HCT116 (cell line): ENCODE measurements around the gene LRRFIP2. TPM values are rescaled to one million over a fixed set of nuclear protein-coding genes. Genes with fewer than 3 reads are reported as not detected.

Source experiments
- ATAC-seq: fragments of 200-7000 bp; cut with Tn5 transposase; 2 replicates; pipeline ENCODE4 v1.9.1; 2020; ENCODE audit warnings: mild to moderate bottlenecking, moderate library complexity
- BruUV-seq: library from RNA; stranded (reverse); fragments of 400-500 nt; replicated peaks from 2 replicates; lab custom pipeline; 2021; lab: Mats Ljungman, UMichigan
- CTCF ChIA-PET: fragments of 300-600 bp; sonication (Branson Sonifier 250); formaldehyde crosslinking; loops from one replicate; lab custom pipeline; 2021; ENCODE audit warnings: antibody characterized with exemption; lab: Charles Lee
- POLR2A ChIA-PET: fragments of 300-600, 350-600 bp; sonication (Branson Sonifier 250); formaldehyde crosslinking; loops from one replicate; lab custom pipeline; 2021; ENCODE audit warnings: antibody characterized with exemption; lab: Charles Lee
- RAD21 ChIA-PET, 2 experiments: fragments of 300-600 bp; sonication (Branson Sonifier 250); formaldehyde crosslinking; loops; one replicate each; lab custom pipeline; 2023; ENCODE audit warnings: low total read pairs in 2 of 2; ENCODE audit not compliant: uncharacterized antibody in 2 of 2, unreplicated experiment in 2 of 2, low non-redundant PET in 1 of 2; lab: Charles Lee
- DNase-seq: peaks from one replicate; pipeline ENCODE4 v3.0.0-alpha.2; 2010; ENCODE audit warnings: low read depth, low spot score
- H2AFZ ChIP-seq: fragments of 200-600 bp; shearing (Covaris generic), sonication (generic); 2 replicates; pipeline ENCODE4 v1.6.1; 2017; ENCODE audit warnings: low read depth, mixed run types, mixed read lengths, antibody characterized with exemption, low read length; ENCODE audit not compliant: poor library complexity, severe bottlenecking
- H3K27ac ChIP-seq: 2 replicates; pipeline ENCODE4 v1.5.1; 2012; ENCODE audit warnings: low read depth, low read length
- H3K27me3 ChIP-seq: fragments of 200-600 bp; sonication (generic); 2 replicates; pipeline ENCODE4 v1.6.1; 2016; ENCODE audit warnings: mixed run types, low read length, mixed read lengths; ENCODE audit not compliant: insufficient read depth
- H3K36me3 ChIP-seq, 2 experiments: fragments of 200-500 bp in 1 of 2; fragments of 200-600 bp in 1 of 2; sonication (Bioruptor generic) in 1 of 2; sonication (generic) in 1 of 2; 2 replicates each; pipeline versions ENCODE4 v1.5.1 to v1.6.1; 2014 to 2016; ENCODE audit warnings: low read length in 2 of 2, inconsistent platforms in 1 of 2, mixed read lengths in 1 of 2, mixed run types in 1 of 2; ENCODE audit not compliant: insufficient read depth in 2 of 2, control insufficient read depth in 1 of 2
- H3K4me1 ChIP-seq, 2 experiments: fragments of 200-600 bp in 1 of 2; sonication (generic) in 1 of 2; 2 replicates each; pipeline versions ENCODE4 v1.5.1 to v1.6.1; 2012 to 2017; ENCODE audit warnings: low read length in 2 of 2, inconsistent platforms in 1 of 2, mild to moderate bottlenecking in 1 of 2, mixed read lengths in 1 of 2, mixed run types in 1 of 2, moderate library complexity in 1 of 2; ENCODE audit not compliant: insufficient read depth in 2 of 2, control insufficient read depth in 1 of 2
- H3K4me2 ChIP-seq: fragments of 200-600 bp; sonication (generic); 2 replicates; pipeline ENCODE4 v1.6.1; 2017; ENCODE audit warnings: mixed run types, low read length, mixed read lengths
- H3K4me3 ChIP-seq, 2 experiments: fragments of 200-600 bp in 1 of 2; sonication (generic) in 1 of 2; replicated peaks in 1 of 2; 2 replicates each; pipeline ENCODE4 v1.5.1; 2011 to 2016; ENCODE audit warnings: low read length in 2 of 2, control low read depth in 1 of 2, low read depth in 1 of 2, mild to moderate bottlenecking in 1 of 2, mixed read lengths in 1 of 2, mixed run types in 1 of 2
- H3K79me2 ChIP-seq: fragments of 200-600 bp; sonication (generic); 2 replicates; pipeline ENCODE4 v1.6.1; 2017; ENCODE audit warnings: mild to moderate bottlenecking, mixed run types, low read length, moderate library complexity, mixed read lengths; ENCODE audit not compliant: insufficient read depth
- H3K9ac ChIP-seq: fragments of 200-600 bp; sonication (generic); 2 replicates; pipeline ENCODE4 v1.6.1; 2016; ENCODE audit warnings: low read length, mixed read lengths
- H3K9me2 ChIP-seq: fragments of 200-600 bp; sonication (generic), shearing (Covaris generic); 2 replicates; pipeline ENCODE4 v1.6.1; 2017; ENCODE audit warnings: mixed run types, mild to moderate bottlenecking, moderate library complexity; ENCODE audit not compliant: insufficient read depth
- H3K9me3 ChIP-seq, 2 experiments: fragments of 200-500 bp in 1 of 2; fragments of 200-600 bp in 1 of 2; sonication (Bioruptor generic) in 1 of 2; sonication (generic) in 1 of 2; 2 replicates each; pipeline ENCODE4 v1.6.1; 2014 to 2017; ENCODE audit warnings: low read length in 2 of 2, mixed read lengths in 2 of 2, inconsistent platforms in 1 of 2, low read depth in 1 of 2, mild to moderate bottlenecking in 1 of 2, mixed run types in 1 of 2, moderate library complexity in 1 of 2; ENCODE audit not compliant: control insufficient read depth in 1 of 2, insufficient read depth in 1 of 2
- H4K20me1 ChIP-seq: fragments of 200-600 bp; sonication (generic), shearing (Covaris generic); 2 replicates; pipeline ENCODE4 v1.6.1; 2017; ENCODE audit warnings: mixed run types, mild to moderate bottlenecking, moderate library complexity; ENCODE audit not compliant: insufficient read depth
- CBX3 ChIP-seq: IDR thresholded peaks from 2 replicates; pipeline ENCODE4 v1.6.1; 2012; ENCODE audit warnings: low read depth
- CEBPB ChIP-seq: IDR thresholded peaks from 2 replicates; pipeline ENCODE4 v1.6.1; 2012; ENCODE audit warnings: low read depth
- EZH2 ChIP-seq: fragments of 200-600 bp; sonication (generic); IDR thresholded peaks from 2 replicates; pipeline ENCODE4 v1.6.1; 2017; ENCODE audit warnings: antibody characterized with exemption, mixed run types
- EZH2phosphoT487 ChIP-seq: fragments of 200-600 bp; IDR thresholded peaks from 2 replicates; pipeline ENCODE4 v1.6.1; 2018; ENCODE audit warnings: antibody characterized with exemption, borderline replicate concordance
- MAX ChIP-seq: IDR thresholded peaks from 2 replicates; pipeline ENCODE4 v1.6.1; 2012
- POLR2A ChIP-seq: IDR thresholded peaks from 2 replicates; pipeline ENCODE4 v1.7.0; 2011; ENCODE audit warnings: borderline replicate concordance; ENCODE audit not compliant: insufficient read depth, insufficient read length; ENCODE audit errors: extremely low read depth
- POLR2AphosphoS5 ChIP-seq: IDR thresholded peaks from 2 replicates; pipeline ENCODE4 v1.6.1; 2011; ENCODE audit warnings: mild to moderate bottlenecking, low read depth, low read length, moderate library complexity
- RAD21 ChIP-seq: IDR thresholded peaks from 2 replicates; pipeline ENCODE4 v1.6.1; 2012; ENCODE audit warnings: low read depth, mild to moderate bottlenecking
- SRF ChIP-seq: IDR thresholded peaks from 2 replicates; pipeline ENCODE4 v1.6.1; 2012; ENCODE audit warnings: low read depth
- ZNF274 ChIP-seq: fragments of 200-500 bp; sonication (Bioruptor generic); IDR thresholded peaks from 2 replicates; pipeline ENCODE4 v1.6.1; 2014; ENCODE audit warnings: mild to moderate bottlenecking, low read depth, low read length, inconsistent platforms
- intact Hi-C: fragments of 100-400 bp; cut with micrococcal nuclease; formaldehyde crosslinking; loops from 2 replicates; pipeline ENCODE4 v1.10.0; 2022
- total RNA-seq: library from RNA; stranded (reverse); gene quantifications from one replicate; pipeline ENCODE4 v1.2.1, GENCODE V29; 2021; ENCODE audit not compliant: unreplicated experiment
- TF ChIP-seq, protein P1 (sequence below), 3 experiments: fragments of 200-600 bp in 1 of 3; sonication (generic) in 1 of 3; IDR thresholded peaks in 2 of 3; conservative IDR thresholded peaks in 1 of 3; 2 replicates each; pipeline ENCODE4 v1.5.1; 2012 to 2017; ENCODE audit warnings: low read depth in 2 of 3, low read length in 2 of 3, antibody characterized with exemption in 1 of 3, borderline replicate concordance in 1 of 3, control low read depth in 1 of 3, mild to moderate bottlenecking in 1 of 3, mixed read lengths in 1 of 3, mixed run types in 1 of 3, moderate library complexity in 1 of 3; ENCODE audit not compliant: insufficient read depth in 1 of 3
- TF ChIP-seq, protein P2 (sequence below): IDR thresholded peaks from 2 replicates; pipeline ENCODE4 v1.6.1; 2011; ENCODE audit warnings: mild to moderate bottlenecking, low read length, moderate library complexity; ENCODE audit not compliant: insufficient replicate concordance; ENCODE audit errors: extremely low read depth

The LRRFIP2 gene
- total RNA-seq, 1 experiment from 2014 or later, result 27.0 TPM

GRCh38 chr3:37098884-37099283 lies 75.5 kb downstream of the LRRFIP2 start:
- Histone ChIP-seq H3K4me3 (no peak overlapping the region), H3K9ac (no peak overlapping the region), H3K9me3 (no peaks in the 10 kb centered on the region), H3K4me1 (no peaks in the 10 kb centered on the region; a peak in 1 of 4 replicates), H3K4me2 (no peak overlapping the region), H4K20me1 (no peaks in the 10 kb centered on the region), H3K9me2 (no peaks in the 10 kb centered on the region), H3K27ac (no peak overlapping the region), H3K79me2 (no peaks in the 10 kb centered on the region; the same call in 1 of the 2 replicates), H3K36me3 (no peaks in the 10 kb centered on the region), H2AFZ (no peak overlapping the region), H3K27me3 (no peaks in the 10 kb centered on the region)
- ChIA-PET CTCF (no interaction called here), POLR2A (no interaction called here), RAD21 (no interaction called here)
- ATAC-seq (no peak), DNase-seq (no peak)
- no TSS peak for BruUV-seq
- intact Hi-C loops, result no loop called here
- no peak for TF ChIP-seq EZH2phosphoT487

DNA sequence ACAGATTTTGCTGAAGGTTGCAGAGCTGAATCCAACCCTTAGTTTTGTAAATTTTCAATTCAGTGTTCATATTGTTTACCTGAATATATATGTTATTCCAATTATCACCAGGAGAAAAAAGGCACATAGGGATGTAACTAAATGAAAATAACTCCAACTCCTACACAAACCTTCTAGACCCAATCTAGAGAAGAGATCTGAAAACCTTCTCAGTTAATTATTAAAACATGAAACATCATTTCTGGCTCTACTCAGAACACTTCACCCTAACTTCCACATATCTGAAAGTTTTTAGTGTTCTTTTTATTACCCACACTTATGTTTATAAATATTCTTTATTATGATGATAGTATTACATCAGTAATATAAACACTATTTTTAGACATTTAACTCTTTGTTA lies 76.6 kb downstream of the LRRFIP2 start:
- RAD21 ChIA-PET, result no interaction called here

More for the DNA sequence above, 76.6 kb downstream of the LRRFIP2 start:
- Histone ChIP-seq H3K27ac (no peak overlapping the region), H2AFZ (no peak overlapping the region), H3K9me2 (no peaks in the 10 kb centered on the region), H3K4me1 (no peaks in the 10 kb centered on the region; a peak in 1 of 4 replicates), H3K79me2 (no peaks in the 10 kb centered on the region), H3K4me3 (no peak overlapping the region), H3K9me3 (no peaks in the 10 kb centered on the region), H3K9ac (no peak overlapping the region), H3K4me2 (no peak overlapping the region), H3K36me3 (no peaks in the 10 kb centered on the region), H3K27me3 (no peaks in the 10 kb centered on the region), H4K20me1 (no peaks in the 10 kb centered on the region)
- intact Hi-C loops, result no loop called here
- ChIA-PET CTCF (no interaction called here), POLR2A (no interaction called here)
- no peak for ATAC-seq
- no peak for DNase-seq
- BruUV-seq, result no TSS peak
- TF ChIP-seq, protein P1, sequence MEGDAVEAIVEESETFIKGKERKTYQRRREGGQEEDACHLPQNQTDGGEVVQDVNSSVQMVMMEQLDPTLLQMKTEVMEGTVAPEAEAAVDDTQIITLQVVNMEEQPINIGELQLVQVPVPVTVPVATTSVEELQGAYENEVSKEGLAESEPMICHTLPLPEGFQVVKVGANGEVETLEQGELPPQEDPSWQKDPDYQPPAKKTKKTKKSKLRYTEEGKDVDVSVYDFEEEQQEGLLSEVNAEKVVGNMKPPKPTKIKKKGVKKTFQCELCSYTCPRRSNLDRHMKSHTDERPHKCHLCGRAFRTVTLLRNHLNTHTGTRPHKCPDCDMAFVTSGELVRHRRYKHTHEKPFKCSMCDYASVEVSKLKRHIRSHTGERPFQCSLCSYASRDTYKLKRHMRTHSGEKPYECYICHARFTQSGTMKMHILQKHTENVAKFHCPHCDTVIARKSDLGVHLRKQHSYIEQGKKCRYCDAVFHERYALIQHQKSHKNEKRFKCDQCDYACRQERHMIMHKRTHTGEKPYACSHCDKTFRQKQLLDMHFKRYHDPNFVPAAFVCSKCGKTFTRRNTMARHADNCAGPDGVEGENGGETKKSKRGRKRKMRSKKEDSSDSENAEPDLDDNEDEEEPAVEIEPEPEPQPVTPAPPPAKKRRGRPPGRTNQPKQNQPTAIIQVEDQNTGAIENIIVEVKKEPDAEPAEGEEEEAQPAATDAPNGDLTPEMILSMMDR (IDR thresholded peaks at IDR 0.05 in 2 of 3, conservative IDR thresholded peaks at IDR 0.05 in 1 of 3; ENCODE audit: borderline replicate concordance in 1 of 3, insufficient read depth in 1 of 3, low read depth in 2 of 3, low read length in 2 of 3), result no peak
- TF ChIP-seq POLR2A (no peak), CEBPB (no peak), ZNF274 (no peak), SRF (no peak), CBX3 (no peak), EZH2 (no peak), POLR2AphosphoS5 (no peak), EZH2phosphoT487 (no peak), MAX (no peak), RAD21 (no peak)
- TF ChIP-seq, protein P2, sequence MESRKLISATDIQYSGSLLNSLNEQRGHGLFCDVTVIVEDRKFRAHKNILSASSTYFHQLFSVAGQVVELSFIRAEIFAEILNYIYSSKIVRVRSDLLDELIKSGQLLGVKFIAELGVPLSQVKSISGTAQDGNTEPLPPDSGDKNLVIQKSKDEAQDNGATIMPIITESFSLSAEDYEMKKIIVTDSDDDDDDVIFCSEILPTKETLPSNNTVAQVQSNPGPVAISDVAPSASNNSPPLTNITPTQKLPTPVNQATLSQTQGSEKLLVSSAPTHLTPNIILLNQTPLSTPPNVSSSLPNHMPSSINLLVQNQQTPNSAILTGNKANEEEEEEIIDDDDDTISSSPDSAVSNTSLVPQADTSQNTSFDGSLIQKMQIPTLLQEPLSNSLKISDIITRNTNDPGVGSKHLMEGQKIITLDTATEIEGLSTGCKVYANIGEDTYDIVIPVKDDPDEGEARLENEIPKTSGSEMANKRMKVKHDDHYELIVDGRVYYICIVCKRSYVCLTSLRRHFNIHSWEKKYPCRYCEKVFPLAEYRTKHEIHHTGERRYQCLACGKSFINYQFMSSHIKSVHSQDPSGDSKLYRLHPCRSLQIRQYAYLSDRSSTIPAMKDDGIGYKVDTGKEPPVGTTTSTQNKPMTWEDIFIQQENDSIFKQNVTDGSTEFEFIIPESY, result no peak
